Fibroblast of lung (primary cell): ENCODE results near the gene LIN7C.

ENCODE experiments used
- CTCF ChIP-seq, 2 donors: IDR thresholded peaks in 1 of 2; conservative IDR thresholded peaks in 1 of 2; 1 replicate in 1 of 2; 2 replicates in 1 of 2; pipeline ENCODE4 v1.5.1; 2011 to 2012; ENCODE audit warnings: low read length in 2 of 2, control low read depth in 1 of 2, inconsistent platforms in 1 of 2, low read depth in 1 of 2, mild to moderate bottlenecking in 1 of 2
- EZH2 ChIP-seq: IDR thresholded peaks from 2 replicates; pipeline ENCODE4 v1.5.1; 2012; ENCODE audit warnings: low read length, control low read depth, mild to moderate bottlenecking; ENCODE audit errors: missing control alignments

GRCh38 chr11:27468209-27468994 lies 38.2 kb downstream of the LIN7C start:
- TF ChIP-seq CTCF (conservative IDR thresholded peaks at IDR 0.05 in 1 of 2, IDR thresholded peaks at IDR 0.05 in 1 of 2; ENCODE audit: low read depth in 1 of 2, low read length in 2 of 2) = no peak
- TF ChIP-seq EZH2 = no peak
